Measurements from ENCODE around the gene TRIM32.

The TRIM32 gene

DNA sequence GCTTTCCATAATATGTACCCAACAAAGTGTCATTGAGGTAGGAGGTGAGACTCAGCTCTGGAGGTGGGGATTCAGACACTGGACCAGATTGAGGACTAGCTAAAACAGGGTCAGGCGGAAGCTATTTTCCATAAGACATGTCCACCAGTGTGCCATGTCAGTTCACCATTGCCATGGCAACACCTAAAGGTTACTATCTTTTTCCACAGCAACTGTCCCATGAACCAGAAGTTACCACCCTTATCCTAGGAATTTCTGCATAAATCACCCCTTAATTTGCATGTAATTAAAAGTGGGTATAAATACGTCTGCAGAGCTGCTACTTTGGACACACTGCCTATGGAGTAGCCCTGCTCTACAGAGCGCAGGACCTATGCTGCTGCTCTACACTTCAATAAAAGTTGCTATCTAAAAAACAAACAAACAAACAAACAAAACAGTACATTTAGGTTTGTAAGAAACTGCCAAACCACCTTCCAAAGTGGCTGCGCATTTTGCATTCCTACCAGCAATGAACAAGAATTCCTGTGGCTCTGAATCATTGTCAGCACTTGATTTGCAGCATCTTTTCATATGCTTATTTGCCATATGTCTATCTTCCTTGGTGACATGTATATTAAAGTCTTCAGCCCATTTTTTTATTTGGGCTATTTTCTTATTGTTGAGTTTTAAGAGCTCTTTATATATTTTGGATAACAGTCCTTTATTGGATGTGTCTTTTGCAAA lies 18.0 kb upstream of the TRIM32 start:
- ATAC-seq: no peak
- TF ChIP-seq, protein P1, sequence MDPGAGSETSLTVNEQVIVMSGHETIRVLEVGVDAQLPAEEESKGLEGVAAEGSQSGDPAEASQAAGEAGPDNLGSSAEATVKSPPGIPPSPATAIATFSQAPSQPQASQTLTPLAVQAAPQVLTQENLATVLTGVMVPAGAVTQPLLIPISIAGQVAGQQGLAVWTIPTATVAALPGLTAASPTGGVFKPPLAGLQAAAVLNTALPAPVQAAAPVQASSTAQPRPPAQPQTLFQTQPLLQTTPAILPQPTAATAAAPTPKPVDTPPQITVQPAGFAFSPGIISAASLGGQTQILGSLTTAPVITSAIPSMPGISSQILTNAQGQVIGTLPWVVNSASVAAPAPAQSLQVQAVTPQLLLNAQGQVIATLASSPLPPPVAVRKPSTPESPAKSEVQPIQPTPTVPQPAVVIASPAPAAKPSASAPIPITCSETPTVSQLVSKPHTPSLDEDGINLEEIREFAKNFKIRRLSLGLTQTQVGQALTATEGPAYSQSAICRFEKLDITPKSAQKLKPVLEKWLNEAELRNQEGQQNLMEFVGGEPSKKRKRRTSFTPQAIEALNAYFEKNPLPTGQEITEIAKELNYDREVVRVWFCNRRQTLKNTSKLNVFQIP (CRISPR knock-in tag; IDR thresholded peaks at IDR 0.05; ENCODE audit: borderline replicate concordance, low read depth): no peak
- TF ChIP-seq ZFP30 (CRISPR knock-in tag; IDR thresholded peaks at IDR 0.05) (no peak), BACH2 (CRISPR knock-in tag; IDR thresholded peaks at IDR 0.05; ENCODE audit: borderline replicate concordance) (no peak), RARB (CRISPR knock-in tag; IDR thresholded peaks at IDR 0.05) (no peak), PPARA (CRISPR knock-in tag; IDR thresholded peaks at IDR 0.05; ENCODE audit: borderline replicate concordance) (no peak), TOX (CRISPR knock-in tag; IDR thresholded peaks at IDR 0.05; ENCODE audit: borderline replicate concordance) (no peak), ZNF8 (CRISPR knock-in tag; IDR thresholded peaks at IDR 0.05) (no peak), ESRRG (CRISPR knock-in tag; IDR thresholded peaks at IDR 0.05) (no peak), OSR1 (CRISPR knock-in tag; IDR thresholded peaks at IDR 0.05) (no peak)
- TF ChIP-seq, protein P2, sequence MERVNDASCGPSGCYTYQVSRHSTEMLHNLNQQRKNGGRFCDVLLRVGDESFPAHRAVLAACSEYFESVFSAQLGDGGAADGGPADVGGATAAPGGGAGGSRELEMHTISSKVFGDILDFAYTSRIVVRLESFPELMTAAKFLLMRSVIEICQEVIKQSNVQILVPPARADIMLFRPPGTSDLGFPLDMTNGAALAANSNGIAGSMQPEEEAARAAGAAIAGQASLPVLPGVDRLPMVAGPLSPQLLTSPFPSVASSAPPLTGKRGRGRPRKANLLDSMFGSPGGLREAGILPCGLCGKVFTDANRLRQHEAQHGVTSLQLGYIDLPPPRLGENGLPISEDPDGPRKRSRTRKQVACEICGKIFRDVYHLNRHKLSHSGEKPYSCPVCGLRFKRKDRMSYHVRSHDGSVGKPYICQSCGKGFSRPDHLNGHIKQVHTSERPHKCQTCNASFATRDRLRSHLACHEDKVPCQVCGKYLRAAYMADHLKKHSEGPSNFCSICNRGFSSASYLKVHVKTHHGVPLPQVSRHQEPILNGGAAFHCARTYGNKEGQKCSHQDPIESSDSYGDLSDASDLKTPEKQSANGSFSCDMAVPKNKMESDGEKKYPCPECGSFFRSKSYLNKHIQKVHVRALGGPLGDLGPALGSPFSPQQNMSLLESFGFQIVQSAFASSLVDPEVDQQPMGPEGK (CRISPR knock-in tag; IDR thresholded peaks at IDR 0.05; ENCODE audit: borderline replicate concordance): no peak
- TF ChIP-seq, protein P3, sequence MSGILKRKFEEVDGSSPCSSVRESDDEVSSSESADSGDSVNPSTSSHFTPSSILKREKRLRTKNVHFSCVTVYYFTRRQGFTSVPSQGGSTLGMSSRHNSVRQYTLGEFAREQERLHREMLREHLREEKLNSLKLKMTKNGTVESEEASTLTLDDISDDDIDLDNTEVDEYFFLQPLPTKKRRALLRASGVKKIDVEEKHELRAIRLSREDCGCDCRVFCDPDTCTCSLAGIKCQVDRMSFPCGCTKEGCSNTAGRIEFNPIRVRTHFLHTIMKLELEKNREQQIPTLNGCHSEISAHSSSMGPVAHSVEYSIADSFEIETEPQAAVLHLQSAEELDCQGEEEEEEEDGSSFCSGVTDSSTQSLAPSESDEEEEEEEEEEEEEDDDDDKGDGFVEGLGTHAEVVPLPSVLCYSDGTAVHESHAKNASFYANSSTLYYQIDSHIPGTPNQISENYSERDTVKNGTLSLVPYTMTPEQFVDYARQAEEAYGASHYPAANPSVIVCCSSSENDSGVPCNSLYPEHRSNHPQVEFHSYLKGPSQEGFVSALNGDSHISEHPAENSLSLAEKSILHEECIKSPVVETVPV (CRISPR knock-in tag; IDR thresholded peaks at IDR 0.05): no peak
- TF ChIP-seq, protein P4, sequence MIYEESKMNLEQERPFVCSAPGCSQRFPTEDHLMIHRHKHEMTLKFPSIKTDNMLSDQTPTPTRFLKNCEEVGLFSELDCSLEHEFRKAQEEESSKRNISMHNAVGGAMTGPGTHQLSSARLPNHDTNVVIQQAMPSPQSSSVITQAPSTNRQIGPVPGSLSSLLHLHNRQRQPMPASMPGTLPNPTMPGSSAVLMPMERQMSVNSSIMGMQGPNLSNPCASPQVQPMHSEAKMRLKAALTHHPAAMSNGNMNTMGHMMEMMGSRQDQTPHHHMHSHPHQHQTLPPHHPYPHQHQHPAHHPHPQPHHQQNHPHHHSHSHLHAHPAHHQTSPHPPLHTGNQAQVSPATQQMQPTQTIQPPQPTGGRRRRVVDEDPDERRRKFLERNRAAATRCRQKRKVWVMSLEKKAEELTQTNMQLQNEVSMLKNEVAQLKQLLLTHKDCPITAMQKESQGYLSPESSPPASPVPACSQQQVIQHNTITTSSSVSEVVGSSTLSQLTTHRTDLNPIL (CRISPR knock-in tag; IDR thresholded peaks at IDR 0.05; ENCODE audit: low read depth): no peak

DNA sequence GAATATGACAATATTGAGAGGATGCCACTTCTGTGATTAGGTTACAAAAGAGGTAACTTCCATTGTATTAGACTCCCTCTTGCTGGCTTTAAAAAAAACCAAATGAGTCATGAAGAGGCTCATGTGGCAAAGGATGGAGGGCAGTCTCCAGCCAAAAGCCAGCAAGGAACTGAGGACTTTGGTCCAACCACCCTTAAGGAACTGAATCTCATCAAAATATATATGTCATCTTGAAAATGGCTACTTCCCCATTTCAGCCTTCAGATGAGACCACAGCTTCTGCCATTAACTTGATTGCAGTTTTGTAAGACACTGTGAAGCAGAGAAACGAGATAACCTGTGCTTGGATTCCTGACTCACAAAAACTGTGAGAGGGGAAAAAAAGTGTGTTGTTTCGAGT lies 15.5 kb upstream of the TRIM32 start:
- TF ChIP-seq, protein P1 (CRISPR knock-in tag; IDR thresholded peaks at IDR 0.05; ENCODE audit: borderline replicate concordance, low read depth): no peak
- TF ChIP-seq TOX (CRISPR knock-in tag; IDR thresholded peaks at IDR 0.05; ENCODE audit: borderline replicate concordance) (no peak), TCF4 (CRISPR knock-in tag; IDR thresholded peaks at IDR 0.05; ENCODE audit: borderline replicate concordance) (no peak), ARNTL (CRISPR knock-in tag; IDR thresholded peaks at IDR 0.05; ENCODE audit: borderline replicate concordance, low read depth) (no peak), ZNF565 (CRISPR knock-in tag; conservative IDR thresholded peaks at IDR 0.05; ENCODE audit: low read depth) (no peak)
- TF ChIP-seq, protein P4 (CRISPR knock-in tag; IDR thresholded peaks at IDR 0.05; ENCODE audit: low read depth): no peak
- no peak for ATAC-seq

DNA sequence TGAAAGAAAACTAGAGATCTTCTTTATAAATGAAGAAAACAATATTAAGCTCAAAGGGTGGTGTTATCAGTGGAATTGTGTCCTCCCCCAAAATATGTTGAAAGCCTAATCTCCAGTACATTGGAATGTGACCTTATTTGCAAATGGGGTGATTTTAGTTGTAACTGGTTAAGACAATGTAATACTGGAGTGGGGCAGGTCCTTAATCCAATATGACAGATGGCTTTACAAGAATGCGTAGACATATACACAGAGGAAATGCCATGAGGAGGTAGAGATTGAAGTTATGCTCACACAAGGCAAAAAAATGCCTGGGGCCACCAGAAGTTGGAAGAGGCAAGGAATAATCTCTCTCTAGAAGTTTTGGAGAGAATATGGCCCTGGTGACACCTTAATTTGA lies 13.7 kb upstream of the TRIM32 start:
- ATAC-seq: peak; percentile 49; the same call in 2 of the 3 replicates
- TF ChIP-seq ZC3H10 (CRISPR knock-in tag; IDR thresholded peaks at IDR 0.05) (no peak), ZFP30 (CRISPR knock-in tag; IDR thresholded peaks at IDR 0.05) (no peak), ESRRG (CRISPR knock-in tag; IDR thresholded peaks at IDR 0.05) (no peak), ZFP3 (CRISPR knock-in tag; IDR thresholded peaks at IDR 0.05) (no peak), RARB (CRISPR knock-in tag; IDR thresholded peaks at IDR 0.05) (no peak), TOX (CRISPR knock-in tag; IDR thresholded peaks at IDR 0.05; ENCODE audit: borderline replicate concordance) (no peak), SNAI2 (CRISPR knock-in tag; IDR thresholded peaks at IDR 0.05) (no peak), CSDC2 (CRISPR knock-in tag; IDR thresholded peaks at IDR 0.05) (no peak), BACH2 (CRISPR knock-in tag; IDR thresholded peaks at IDR 0.05; ENCODE audit: borderline replicate concordance) (no peak), ZNF565 (CRISPR knock-in tag; conservative IDR thresholded peaks at IDR 0.05; ENCODE audit: low read depth) (no peak), ZNF8 (CRISPR knock-in tag; IDR thresholded peaks at IDR 0.05) (no peak), ARNTL (CRISPR knock-in tag; IDR thresholded peaks at IDR 0.05; ENCODE audit: borderline replicate concordance, low read depth) (no peak), OSR1 (CRISPR knock-in tag; IDR thresholded peaks at IDR 0.05) (no peak), PPARA (CRISPR knock-in tag; IDR thresholded peaks at IDR 0.05; ENCODE audit: borderline replicate concordance) (no peak)
- TF ChIP-seq, protein P2 (CRISPR knock-in tag; IDR thresholded peaks at IDR 0.05; ENCODE audit: borderline replicate concordance): no peak
- TF ChIP-seq, protein P1 (CRISPR knock-in tag; IDR thresholded peaks at IDR 0.05; ENCODE audit: borderline replicate concordance, low read depth): no peak

Measured in SK-N-SH treated with all-trans-retinoic acid at 6 μM for 48 hours (cell line).